Left lobe of liver (tissue), 2 donors: ENCODE measurements around the gene SPRYD4. TPM values are rescaled to one million over a fixed set of nuclear protein-coding genes. Genes with fewer than 3 reads are reported as not detected.
A peak's percentile ranks its signal among the peaks of the same experiment; 100 is the strongest.
"Not testable (repeated sequence)": the region's sequence is repeated elsewhere in the genome, so short reads cannot be mapped to it uniquely, and the experiment has no call there.

Experiments
- ATAC-seq: fragments of 200-7000 bp; cut with Tn5 transposase; one replicate; pipeline ENCODE4 v1.9.1; 2020; ENCODE audit warnings: mild to moderate bottlenecking, moderate library complexity
- DNase-seq: peaks from one replicate; pipeline ENCODE4 v3.0.0-alpha.2; 2020; ENCODE audit warnings: low spot score
- total RNA-seq: library from RNA; stranded (reverse); gene quantifications from one replicate; pipeline ENCODE4 v1.2.1, GENCODE V29; 2021
- donor health status: DM: no; HTN: no; CAD: no; lungs with moderate emphysema.
- donor health status: DM: no; HTN: yes; CAD: no.

The SPRYD4 gene
- total RNA-seq, 1 donor from 2014 or later, result 9.4 TPM

GRCh38 chr12:56474389-56474788, 6.0 kb downstream of the SPRYD4 start:
- DNase-seq (no peak), ATAC-seq (no peak)

- DNase-seq (no peak), ATAC-seq (no peak)
Measured at GRCh38 chr12:56476143-56476542, 7.8 kb downstream of the SPRYD4 start.

- ATAC-seq, result peak; percentile 79
- DNase-seq, result peak; percentile 99
Measured at GRCh38 chr12:56476972-56477432, 8.6 kb downstream of the SPRYD4 start.

GRCh38 chr12:56477521-56478225, 9.3 kb downstream of the SPRYD4 start:
- ATAC-seq (peak; percentile 1), DNase-seq (no peak)

GRCh38 chr12:56479625-56480024, 11.2 kb downstream of the SPRYD4 start:
- DNase-seq, result peak; percentile 68
- peak; percentile 24 for ATAC-seq

GRCh38 chr12:56484566-56484965, 16.2 kb downstream of the SPRYD4 start:
- no peak for ATAC-seq
- no peak for DNase-seq

GRCh38 chr12:56486694-56487093, 18.3 kb downstream of the SPRYD4 start:
- DNase-seq, result no peak

GRCh38 chr12:56487448-56488040, 19.2 kb downstream of the SPRYD4 start:
- DNase-seq, result peak; percentile 83
- peak; percentile 60 for ATAC-seq

More at GRCh38 chr12:56486694-56487093, 18.3 kb downstream of the SPRYD4 start:
- ATAC-seq, result peak; percentile 12

GRCh38 chr12:56488041-56488955, 19.9 kb downstream of the SPRYD4 start, which contains the start of gene GLS2:
TSS of gene GLS2 (minus strand) at chr12:56488161. CDS start at chr12:56488118, 43 bp downstream.
- ATAC-seq, result peak; percentile 84
- peak; percentile 92 for DNase-seq

GRCh38 chr12:56490360-56490759, 22.0 kb downstream of the SPRYD4 start:
- ATAC-seq (no peak), DNase-seq (no peak)

- not testable (repeated sequence) for ATAC-seq, DNase-seq
Measured at GRCh38 chr12:56493409-56494105, 25.2 kb downstream of the SPRYD4 start.

GRCh38 chr12:56494106-56494415, 25.7 kb downstream of the SPRYD4 start:
- not testable (repeated sequence) for DNase-seq, ATAC-seq

- not testable (repeated sequence) for DNase-seq, ATAC-seq
Measured at GRCh38 chr12:56494481-56494880, 26.1 kb downstream of the SPRYD4 start.

- peak; percentile 70 for DNase-seq
Measured at GRCh38 chr12:56496704-56497103, 28.3 kb downstream of the SPRYD4 start.

GRCh38 chr12:56498126-56498902, 29.9 kb downstream of the SPRYD4 start:
- ATAC-seq, result peak; percentile 79
- not testable (repeated sequence) for DNase-seq

More at GRCh38 chr12:56496704-56497103, 28.3 kb downstream of the SPRYD4 start:
- ATAC-seq, result not testable (repeated sequence)

- DNase-seq, ATAC-seq: not testable (repeated sequence)
Measured at GRCh38 chr12:56499452-56499851, 31.1 kb downstream of the SPRYD4 start.

GRCh38 chr12:56499879-56500278, 31.5 kb downstream of the SPRYD4 start:
- not testable (repeated sequence) for ATAC-seq, DNase-seq

GRCh38 chr12:56510786-56511185, 42.4 kb downstream of the SPRYD4 start:
- DNase-seq (no peak), ATAC-seq (no peak)

GRCh38 chr12:56514014-56514318, 45.6 kb downstream of the SPRYD4 start:
- not testable (repeated sequence) for DNase-seq
- peak; percentile 70 for ATAC-seq

- no peak for ATAC-seq
- DNase-seq, result no peak
Measured at GRCh38 chr12:56517854-56518253, 49.5 kb downstream of the SPRYD4 start.
